NCI-H748 (cell line): ENCODE data around the gene SELP.

Source experiments
- DNase-seq: peaks from one replicate; lab custom pipeline; 2025; ENCODE audit not compliant: unreplicated experiment; lab: John Stamatoyannopoulos, UW

SELP gene

GRCh38 chr1:169577981-169578738 is 51.8 kb downstream of the SELP start:
- no peak for DNase-seq

- DNase-seq, result no peak
Measured at GRCh38 chr1:169576935-169577331, 53.0 kb downstream of the SELP start.

- no peak for DNase-seq
Measured at GRCh38 chr1:169576241-169576934, 53.5 kb downstream of the SELP start.

- no peak for DNase-seq
Measured at GRCh38 chr1:169574336-169574735, 55.6 kb downstream of the SELP start.

- no peak for DNase-seq
Measured at GRCh38 chr1:169572187-169572586, 57.7 kb downstream of the SELP start.

- DNase-seq, result no peak
Measured at GRCh38 chr1:169571450-169571849, 58.5 kb downstream of the SELP start.

GRCh38 chr1:169570172-169570574 is 59.8 kb downstream of the SELP start:
- no peak for DNase-seq

GRCh38 chr1:169568497-169568896 is 61.4 kb downstream of the SELP start:
- DNase-seq, result no peak

GRCh38 chr1:169565335-169566271 is 64.3 kb downstream of the SELP start:
- DNase-seq, result no peak

GRCh38 chr1:169563650-169564049 is 66.3 kb downstream of the SELP start:
- DNase-seq, result no peak

GRCh38 chr1:169563019-169563615 is 66.8 kb downstream of the SELP start:
- DNase-seq, result no peak

GRCh38 chr1:169561692-169562091 is 68.2 kb downstream of the SELP start:
- DNase-seq, result no peak

GRCh38 chr1:169557131-169557530 is 72.8 kb downstream of the SELP start:
- DNase-seq, result no peak

GRCh38 chr1:169550294-169550693 is 79.6 kb downstream of the SELP start:
- DNase-seq, result peak; percentile 53

- no peak for DNase-seq
Measured at GRCh38 chr1:169548282-169548681, 81.6 kb downstream of the SELP start.

- peak; percentile 71 for DNase-seq
Measured at GRCh38 chr1:169546087-169546995, 83.6 kb downstream of the SELP start.

GRCh38 chr1:169545472-169545871 is 84.5 kb downstream of the SELP start:
- DNase-seq, result no peak

- DNase-seq, result no peak
Measured at GRCh38 chr1:169538998-169539871, 90.7 kb downstream of the SELP start.
